Astrocyte (in vitro differentiated cells and primary cell): ENCODE data around the gene SCAF11. TPM values are rescaled to one million over a fixed set of nuclear protein-coding genes. Genes with fewer than 3 reads are reported as not detected.
A peak's percentile ranks its signal among the peaks of the same experiment; 100 is the strongest.

Experiments
- DNase-seq: peaks from one replicate; pipeline ENCODE4 v3.0.0-alpha.2; 2010; ENCODE audit warnings: low read depth
- FAIRE-seq: peaks from 2 replicates; lab custom pipeline; 2011; peaks lifted over from hg19 to GRCh38; lab: Jason Lieb, UNC
- H2AFZ ChIP-seq: 2 replicates; pipeline ENCODE4 v1.6.0; 2012; ENCODE audit warnings: low read depth, low read length, inconsistent platforms
- H3K27ac ChIP-seq: 2 replicates; pipeline ENCODE4 v1.5.1; 2011; ENCODE audit warnings: low read depth, low read length, inconsistent platforms
- H3K27me3 ChIP-seq: 2 replicates; pipeline ENCODE4 v1.6.0; 2011; ENCODE audit warnings: low read length, inconsistent platforms; ENCODE audit not compliant: insufficient read depth
- H3K36me3 ChIP-seq: 2 replicates; pipeline ENCODE4 v1.5.1; 2011; ENCODE audit warnings: low read length, inconsistent platforms; ENCODE audit not compliant: insufficient read depth
- H3K4me1 ChIP-seq: 2 replicates; pipeline ENCODE4 v1.5.1; 2011; ENCODE audit warnings: low read length, inconsistent platforms; ENCODE audit not compliant: insufficient read depth
- H3K4me2 ChIP-seq: 2 replicates; pipeline ENCODE4 v1.6.0; 2012; ENCODE audit warnings: low read length, inconsistent platforms
- H3K4me3 ChIP-seq: 2 replicates; pipeline ENCODE4 v1.5.1; 2011; ENCODE audit warnings: low read depth, mild to moderate bottlenecking, low read length, inconsistent platforms; ENCODE audit not compliant: insufficient read depth
- H3K79me2 ChIP-seq: 2 replicates; pipeline ENCODE4 v1.6.0; 2012; ENCODE audit warnings: mild to moderate bottlenecking, low read length, inconsistent platforms; ENCODE audit not compliant: insufficient read depth
- H3K9ac ChIP-seq: 2 replicates; pipeline ENCODE4 v1.6.0; 2012; ENCODE audit warnings: mild to moderate bottlenecking, low read length, inconsistent platforms
- H3K9me3 ChIP-seq: 2 replicates; pipeline ENCODE4 v1.5.1; 2012; ENCODE audit warnings: low read depth, mild to moderate bottlenecking, low read length, inconsistent platforms; ENCODE audit not compliant: insufficient read depth
- H4K20me1 ChIP-seq: 2 replicates; pipeline ENCODE4 v1.6.0; 2012; ENCODE audit warnings: low read length, inconsistent platforms; ENCODE audit not compliant: insufficient read depth
- H3K27ac Mint-ChIP-seq: one replicate; pipeline ENCODE4 v1.8.0; 2021; ENCODE audit warnings: mild to moderate bottlenecking, mixed read lengths; ENCODE audit not compliant: unreplicated experiment
- H3K27me3 Mint-ChIP-seq: one replicate; pipeline ENCODE4 v1.8.0; 2021; ENCODE audit warnings: low read depth, mixed read lengths; ENCODE audit not compliant: unreplicated experiment
- H3K36me3 Mint-ChIP-seq: one replicate; pipeline ENCODE4 v1.8.0; 2021; ENCODE audit warnings: low read depth, mixed read lengths; ENCODE audit not compliant: unreplicated experiment
- H3K4me1 Mint-ChIP-seq: one replicate; pipeline ENCODE4 v1.8.0; 2021; ENCODE audit warnings: low read depth, mixed read lengths; ENCODE audit not compliant: unreplicated experiment
- H3K4me3 Mint-ChIP-seq: one replicate; pipeline ENCODE4 v1.8.0; 2021; ENCODE audit warnings: mild to moderate bottlenecking, moderate library complexity, mixed read lengths; ENCODE audit not compliant: unreplicated experiment
- H3K9me3 Mint-ChIP-seq: one replicate; pipeline ENCODE4 v1.8.0; 2021; ENCODE audit warnings: mild to moderate bottlenecking, mixed read lengths; ENCODE audit not compliant: unreplicated experiment
- CTCF ChIP-seq: IDR thresholded peaks from 2 replicates; pipeline ENCODE4 v1.5.1; 2011; ENCODE audit warnings: low read depth, mild to moderate bottlenecking, inconsistent platforms, low read length, moderate library complexity; ENCODE audit not compliant: insufficient read depth
- EZH2 ChIP-seq: IDR thresholded peaks from 2 replicates; pipeline ENCODE4 v1.6.1; 2012; ENCODE audit warnings: mild to moderate bottlenecking, low read length, inconsistent platforms; ENCODE audit not compliant: insufficient read depth
- total RNA-seq: library from RNA; stranded (reverse); gene quantifications from 2 replicates; pipeline ENCODE4 v1.2.1, GENCODE V29; 2021

The SCAF11 gene
- total RNA-seq, 1 donor from 2014 or later, result 118 TPM

GRCh38 chr12:45913631-45914030, 76.7 kb downstream of the SCAF11 start:
- Histone ChIP-seq H3K9me3 (no peaks in the 10 kb centered on the region), H3K4me1 (peaks cover 5% of the 10 kb centered on the region), H3K79me2 (no peaks in the 10 kb centered on the region), H2AFZ (no peak overlapping the region), H3K4me2 (no peak overlapping the region), H3K4me3 (no peak overlapping the region), H3K36me3 (no peaks in the 10 kb centered on the region), H3K9ac (no peak overlapping the region), H3K27me3 (no peaks in the 10 kb centered on the region), H4K20me1 (no peaks in the 10 kb centered on the region), H3K27ac (no peak overlapping the region)
- peaks cover 2% of the 10 kb centered on the region for H3K36me3 Mint-ChIP-seq
- H3K4me3 Mint-ChIP-seq, result no peak overlapping the region
- no peaks in the 10 kb centered on the region for H3K27me3 Mint-ChIP-seq
- no peak for FAIRE-seq
- H3K9me3 Mint-ChIP-seq, result peaks cover 1% of the 10 kb centered on the region
- no peak for DNase-seq
- H3K4me1 Mint-ChIP-seq, result peaks cover 12% of the 10 kb centered on the region
- TF ChIP-seq CTCF, result no peak
- no peak for TF ChIP-seq EZH2
- peak overlapping the region; percentile 53 for H3K27ac Mint-ChIP-seq

- Histone ChIP-seq H3K4me3 (no peak overlapping the region), H3K4me2 (no peak overlapping the region), H3K27me3 (no peaks in the 10 kb centered on the region), H4K20me1 (no peaks in the 10 kb centered on the region), H3K36me3 (peaks cover 4% of the 10 kb centered on the region), H2AFZ (no peak overlapping the region), H3K79me2 (no peaks in the 10 kb centered on the region), H3K9ac (no peak overlapping the region), H3K9me3 (no peaks in the 10 kb centered on the region), H3K27ac (no peak overlapping the region), H3K4me1 (peaks cover 5% of the 10 kb centered on the region)
- Mint-ChIP-seq H3K27ac (no peak overlapping the region), H3K36me3 (peaks cover 2% of the 10 kb centered on the region), H3K4me3 (no peak overlapping the region), H3K27me3 (no peaks in the 10 kb centered on the region), H3K9me3 (peaks cover 1% of the 10 kb centered on the region), H3K4me1 (peaks cover 12% of the 10 kb centered on the region)
- FAIRE-seq (no peak), DNase-seq (no peak)
- TF ChIP-seq CTCF, result no peak
- TF ChIP-seq EZH2, result no peak
These were observed 77.6 kb downstream of the SCAF11 start for GRCh38 chr12:45912774-45913173.

- TF ChIP-seq CTCF, result no peak
- TF ChIP-seq EZH2, result no peak
- H3K4me3 Mint-ChIP-seq, result no peak overlapping the region
- H3K4me1 Mint-ChIP-seq, result peaks cover 5% of the 10 kb centered on the region
- Histone ChIP-seq H3K4me3 (no peak overlapping the region), H2AFZ (no peak overlapping the region), H3K79me2 (no peaks in the 10 kb centered on the region), H3K9me3 (no peaks in the 10 kb centered on the region), H4K20me1 (no peaks in the 10 kb centered on the region), H3K27ac (no peak overlapping the region), H3K4me2 (no peak overlapping the region), H3K4me1 (peaks cover 5% of the 10 kb centered on the region), H3K36me3 (peaks cover 9% of the 10 kb centered on the region), H3K9ac (no peak overlapping the region), H3K27me3 (no peaks in the 10 kb centered on the region)
- FAIRE-seq (no peak), DNase-seq (peak; percentile 19)
- H3K27ac Mint-ChIP-seq, result no peak overlapping the region
- no peaks in the 10 kb centered on the region for H3K27me3 Mint-ChIP-seq
- H3K9me3 Mint-ChIP-seq, result no peaks in the 10 kb centered on the region
- H3K36me3 Mint-ChIP-seq, result peaks cover 2% of the 10 kb centered on the region
These were observed 81.2 kb downstream of the SCAF11 start for GRCh38 chr12:45909041-45909713.
